NCI-H146 treated with DMSO at 0.1 percent for 48 hours (cell line): ENCODE results near the gene LCN1.

Experiments
- DNase-seq: peaks from one replicate; lab custom pipeline; 2025; ENCODE audit not compliant: unreplicated experiment; lab: John Stamatoyannopoulos, UW

The LCN1 gene

GRCh38 chr9:135565636-135566035 lies 44.4 kb downstream of the LCN1 start:
- no peak for DNase-seq

GRCh38 chr9:135566552-135566951 lies 45.3 kb downstream of the LCN1 start:
- DNase-seq = no peak

- DNase-seq = no peak
Observed at GRCh38 chr9:135567311-135567710, 46.1 kb downstream of the LCN1 start.

- DNase-seq = no peak
Observed at GRCh38 chr9:135568026-135568425, 46.8 kb downstream of the LCN1 start.

GRCh38 chr9:135570456-135570855 lies 49.2 kb downstream of the LCN1 start:
- no peak for DNase-seq

- DNase-seq = no peak
Observed at GRCh38 chr9:135572233-135572632, 51.0 kb downstream of the LCN1 start.

- no peak for DNase-seq
Observed at GRCh38 chr9:135573124-135573523, 51.9 kb downstream of the LCN1 start.

- no peak for DNase-seq
Observed at GRCh38 chr9:135574331-135574730, 53.1 kb downstream of the LCN1 start.

GRCh38 chr9:135574943-135575342 lies 53.7 kb downstream of the LCN1 start:
- no peak for DNase-seq
